Measurements from ENCODE around the gene EFNB1. TPM values are rescaled to one million over a fixed set of nuclear protein-coding genes. Genes with fewer than 3 reads are reported as not detected.

EFNB1 gene
- polyA plus RNA-seq, 1 experiment: 19.1 TPM

DNA sequence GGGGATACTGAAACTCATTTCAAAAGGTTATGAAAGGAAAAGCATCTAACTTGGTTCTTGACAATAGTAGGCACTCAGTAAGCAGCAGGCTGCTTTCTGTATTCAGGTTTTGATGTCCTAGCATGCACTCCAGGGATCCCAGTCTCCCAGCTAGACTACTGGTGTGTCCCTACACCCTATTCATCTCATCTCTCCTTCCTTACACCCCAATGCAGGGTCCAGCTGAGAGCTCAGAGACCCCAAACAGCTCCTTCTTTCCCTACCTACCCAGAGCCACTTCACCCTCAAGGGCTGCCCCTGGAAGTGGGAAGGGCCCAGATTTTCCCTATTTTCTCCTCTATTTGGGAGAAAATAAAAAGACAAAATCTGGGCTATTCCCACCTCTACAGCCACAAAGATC is 1.6 kb upstream of the EFNB1 start:
- TF ChIP-seq, protein P1, sequence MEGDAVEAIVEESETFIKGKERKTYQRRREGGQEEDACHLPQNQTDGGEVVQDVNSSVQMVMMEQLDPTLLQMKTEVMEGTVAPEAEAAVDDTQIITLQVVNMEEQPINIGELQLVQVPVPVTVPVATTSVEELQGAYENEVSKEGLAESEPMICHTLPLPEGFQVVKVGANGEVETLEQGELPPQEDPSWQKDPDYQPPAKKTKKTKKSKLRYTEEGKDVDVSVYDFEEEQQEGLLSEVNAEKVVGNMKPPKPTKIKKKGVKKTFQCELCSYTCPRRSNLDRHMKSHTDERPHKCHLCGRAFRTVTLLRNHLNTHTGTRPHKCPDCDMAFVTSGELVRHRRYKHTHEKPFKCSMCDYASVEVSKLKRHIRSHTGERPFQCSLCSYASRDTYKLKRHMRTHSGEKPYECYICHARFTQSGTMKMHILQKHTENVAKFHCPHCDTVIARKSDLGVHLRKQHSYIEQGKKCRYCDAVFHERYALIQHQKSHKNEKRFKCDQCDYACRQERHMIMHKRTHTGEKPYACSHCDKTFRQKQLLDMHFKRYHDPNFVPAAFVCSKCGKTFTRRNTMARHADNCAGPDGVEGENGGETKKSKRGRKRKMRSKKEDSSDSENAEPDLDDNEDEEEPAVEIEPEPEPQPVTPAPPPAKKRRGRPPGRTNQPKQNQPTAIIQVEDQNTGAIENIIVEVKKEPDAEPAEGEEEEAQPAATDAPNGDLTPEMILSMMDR (IDR thresholded peaks at IDR 0.05; ENCODE audit: low read depth, low read length): no peak
- no peak for DNase-seq (ENCODE audit: low read depth, low spot score)
- POLR2A ChIA-PET: interaction anchor here (0.6 to 3.0 kb wide), 6 partner anchors 155 to 395 kb away, joined by 3 to 13 read pairs (median 8); no protein-coding TSS in a partner anchor
- peaks cover 3% of the 10 kb centered on the region for H3K27me3 ChIP-seq (ENCODE audit: control insufficient read depth, insufficient read depth, low read length)
- H3K27ac ChIP-seq (ENCODE audit: low read depth, low read length): no peak overlapping the region
- H3K9me3 ChIP-seq (ENCODE audit: control insufficient read depth, insufficient read depth, low read length): no peaks in the 10 kb centered on the region; the same call in 1 of the 2 replicates
- H3K4me3 ChIP-seq (ENCODE audit: low read depth, low read length): no peak overlapping the region
- CTCF ChIA-PET: interaction anchor here (0.5 to 8.1 kb wide), 37 partner anchors 10 to 1306 kb away, joined by 3 to 188 read pairs (median 5); partner anchors contain the start of genes IGBP1 and PJA1

DNA sequence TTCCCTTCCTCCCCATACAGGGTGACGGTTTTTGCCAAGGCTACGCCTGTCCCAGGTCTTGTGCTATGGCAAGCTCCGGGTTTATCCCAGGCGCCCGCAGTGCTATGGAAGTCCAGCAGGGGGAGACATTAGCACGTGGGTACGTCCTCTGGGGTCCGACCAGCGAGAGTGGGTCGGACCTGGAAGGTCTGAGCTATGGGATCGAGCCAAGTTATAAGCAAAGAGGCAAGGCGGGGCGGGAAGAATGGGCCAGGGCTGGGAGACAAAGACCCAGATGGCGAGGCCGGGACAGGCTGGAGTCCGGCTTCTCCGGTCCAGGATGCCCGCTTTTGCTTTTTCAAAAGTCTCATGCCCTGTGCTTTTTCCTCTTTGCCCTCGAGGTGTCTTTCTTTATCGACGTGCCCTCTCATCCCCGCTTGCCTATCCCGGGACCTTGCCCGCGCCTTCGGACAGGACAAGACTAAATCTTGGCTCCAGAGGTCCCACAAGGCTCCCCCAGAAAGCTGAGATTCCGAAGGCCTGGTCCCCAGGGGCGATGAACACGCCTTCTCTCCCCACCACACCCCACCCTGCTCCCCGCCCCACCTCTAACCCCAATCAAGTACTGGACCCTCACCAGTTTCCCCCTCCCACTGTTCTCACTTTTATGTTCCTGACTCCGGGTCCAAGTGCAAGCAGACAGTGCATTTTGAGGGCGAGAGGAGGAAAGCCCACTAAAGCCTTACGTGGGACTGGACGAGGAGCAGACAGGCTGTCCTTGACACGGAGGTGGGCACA is 785 bp upstream of the EFNB1 start:
- ChIA-PET CTCF (interaction anchor here (0.5 to 8.1 kb wide), 46 partner anchors 9 to 1306 kb away, joined by 3 to 188 read pairs (median 4); partner anchors contain the start of genes IGBP1 and PJA1), POLR2A (interaction anchor here (0.6 to 3.0 kb wide), 30 partner anchors 17 to 402 kb away, joined by 3 to 13 read pairs (median 4); partner anchors contain the start of gene PJA1)
- Histone ChIP-seq H3K9me3 (ENCODE audit: control insufficient read depth, insufficient read depth, low read length) (no peaks in the 10 kb centered on the region; the same call in 1 of the 2 replicates), H3K27me3 (ENCODE audit: control insufficient read depth, insufficient read depth, low read length) (peaks cover 3% of the 10 kb centered on the region), H3K27ac (ENCODE audit: low read depth, low read length) (no peak overlapping the region), H3K4me3 (ENCODE audit: low read depth, low read length) (peak overlapping the region; percentile 29)
- peak; percentile 61 for DNase-seq (ENCODE audit: low read depth, low spot score)
- TF ChIP-seq, protein P1 (IDR thresholded peaks at IDR 0.05; ENCODE audit: low read depth, low read length): peak; percentile 81

DNA sequence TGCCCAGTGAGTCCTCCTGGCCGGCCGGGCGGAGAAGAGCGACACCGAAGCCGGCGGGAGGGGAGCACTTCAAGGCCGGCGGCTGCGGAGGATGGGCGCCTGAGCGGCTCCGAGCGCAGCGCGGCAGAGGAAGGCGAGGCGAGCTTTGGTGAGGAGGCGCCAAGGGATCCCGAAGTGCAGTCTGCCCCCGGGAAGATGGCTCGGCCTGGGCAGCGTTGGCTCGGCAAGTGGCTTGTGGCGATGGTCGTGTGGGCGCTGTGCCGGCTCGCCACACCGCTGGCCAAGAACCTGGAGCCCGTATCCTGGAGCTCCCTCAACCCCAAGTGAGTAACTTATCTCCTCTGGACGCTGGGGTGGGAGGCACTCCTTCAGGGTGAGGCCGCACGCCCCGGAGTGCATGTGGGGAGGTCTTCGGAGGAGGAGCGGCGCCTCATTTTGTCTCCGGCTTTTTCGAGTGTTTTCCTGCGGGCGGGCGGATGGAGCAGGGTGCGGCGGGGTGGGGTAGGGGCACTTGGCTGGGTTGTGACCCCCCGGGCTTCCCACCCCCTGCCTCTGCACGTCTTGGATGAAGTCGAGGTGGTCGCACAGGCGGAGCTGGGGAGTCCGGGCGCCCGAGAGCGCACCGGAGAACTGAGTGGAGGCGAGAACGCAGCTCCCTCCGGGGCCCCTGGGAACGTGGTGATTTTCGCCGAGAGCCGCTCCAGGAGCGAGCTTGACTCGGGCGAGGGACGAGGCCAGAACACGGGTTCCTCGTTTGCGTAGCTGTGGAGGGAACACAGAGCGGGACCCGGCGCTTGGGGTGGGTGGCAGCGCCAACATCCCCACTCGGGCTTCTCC is 979 bp downstream of the EFNB1 start:
- DNase-seq (ENCODE audit: low read depth, low spot score): no peak
- H3K4me3 ChIP-seq (ENCODE audit: low read depth, low read length): peak overlapping the region; percentile 73
- ChIA-PET CTCF (interaction anchor here (0.7 to 8.1 kb wide), 4 partner anchors 231 to 452 kb away, joined by 5 to 188 read pairs (median 30); no protein-coding TSS in a partner anchor), POLR2A (interaction anchor here (0.8 to 3.0 kb wide), 6 partner anchors 168 to 400 kb away, joined by 3 to 12 read pairs (median 5); partner anchors contain the start of gene PJA1)
- no peak overlapping the region for H3K27ac ChIP-seq (ENCODE audit: low read depth, low read length)
- TF ChIP-seq, protein P1 (IDR thresholded peaks at IDR 0.05; ENCODE audit: low read depth, low read length): no peak
- peaks cover 3% of the 10 kb centered on the region for H3K27me3 ChIP-seq (ENCODE audit: control insufficient read depth, insufficient read depth, low read length)
- no peaks in the 10 kb centered on the region; the same call in 1 of the 2 replicates for H3K9me3 ChIP-seq (ENCODE audit: control insufficient read depth, insufficient read depth, low read length)

DNA sequence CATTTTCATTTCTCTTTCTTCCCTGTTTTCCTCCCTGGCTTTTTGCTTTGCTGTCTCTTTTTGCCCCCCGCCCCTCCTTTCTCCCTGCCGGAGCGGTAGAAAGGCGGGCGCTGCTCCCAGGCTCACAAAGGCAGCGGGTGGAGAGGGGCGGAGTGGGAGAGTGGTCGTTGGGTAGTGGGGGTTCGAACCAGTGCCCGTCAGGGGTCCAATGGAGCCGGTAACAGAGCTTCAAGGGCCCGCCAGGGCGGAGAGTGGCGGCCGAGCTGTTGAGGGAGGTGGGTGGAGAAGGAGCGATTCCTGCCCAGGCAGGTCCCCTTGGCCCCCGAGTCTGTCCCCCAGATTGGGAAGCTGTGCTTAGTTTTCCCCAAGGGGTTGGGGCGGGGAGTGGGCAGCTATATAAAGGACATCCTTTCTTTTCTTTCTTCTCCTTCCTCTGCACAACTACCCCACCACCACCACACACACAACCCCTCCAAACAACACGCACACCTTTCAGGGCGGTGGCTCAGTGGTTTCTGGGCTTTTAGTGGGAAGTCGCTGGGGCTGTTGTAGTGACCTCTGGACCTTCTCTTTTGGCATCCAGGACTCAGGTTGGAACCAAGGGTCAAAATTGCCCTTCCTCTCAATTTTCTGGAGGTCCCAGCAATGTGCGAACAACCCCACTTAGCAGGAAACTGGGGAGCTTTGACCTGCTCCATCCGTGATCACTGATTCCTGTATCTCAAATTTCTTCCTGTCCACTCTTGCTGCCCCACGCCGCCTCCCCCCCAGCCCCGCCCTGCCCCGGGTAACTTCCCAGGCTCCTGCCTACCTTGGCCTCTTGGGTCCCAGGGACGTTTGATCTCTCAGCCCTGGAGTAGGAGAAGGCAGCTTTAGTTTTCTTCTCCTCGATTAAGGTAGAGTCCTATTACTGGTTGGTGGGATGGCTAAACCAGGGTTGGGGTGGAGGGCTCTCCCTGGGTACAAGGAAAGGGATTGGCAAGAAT is 1.9 kb downstream of the EFNB1 start:
- TF ChIP-seq, protein P1 (IDR thresholded peaks at IDR 0.05; ENCODE audit: low read depth, low read length): no peak
- H3K27ac ChIP-seq (ENCODE audit: low read depth, low read length): no peak overlapping the region
- peaks cover 3% of the 10 kb centered on the region for H3K27me3 ChIP-seq (ENCODE audit: control insufficient read depth, insufficient read depth, low read length)
- CTCF ChIA-PET: interaction anchor here (0.6 to 8.1 kb wide), 4 partner anchors 303 to 459 kb away, joined by 3 to 188 read pairs (median 4); no protein-coding TSS in a partner anchor
- no peak for DNase-seq (ENCODE audit: low read depth, low spot score)
- peak overlapping the region; percentile 73 for H3K4me3 ChIP-seq (ENCODE audit: low read depth, low read length)
- H3K9me3 ChIP-seq (ENCODE audit: control insufficient read depth, insufficient read depth, low read length): no peaks in the 10 kb centered on the region; the same call in 1 of the 2 replicates
- POLR2A ChIA-PET: interaction anchor here (0.6 kb wide), 1 partner anchor 279 kb away, joined by 3 read pairs; no protein-coding TSS in a partner anchor

All from AG04450 (cell line).